Hepatocyte (in vitro differentiated cells): ENCODE measurements around the gene KCNN1.

Source experiments
- EZH2 ChIP-seq: fragments of 200-600 bp; sonication (generic); IDR thresholded peaks from 2 replicates; pipeline ENCODE4 v1.6.1; 2016; ENCODE audit warnings: antibody characterized with exemption, mild to moderate bottlenecking, borderline replicate concordance
- TF ChIP-seq, protein P1 (sequence below): fragments of 200-600 bp; sonication (generic); IDR thresholded peaks from 2 replicates; pipeline ENCODE4 v1.5.1; 2016; ENCODE audit warnings: antibody characterized with exemption, mild to moderate bottlenecking; ENCODE audit not compliant: poor library complexity

DNA sequence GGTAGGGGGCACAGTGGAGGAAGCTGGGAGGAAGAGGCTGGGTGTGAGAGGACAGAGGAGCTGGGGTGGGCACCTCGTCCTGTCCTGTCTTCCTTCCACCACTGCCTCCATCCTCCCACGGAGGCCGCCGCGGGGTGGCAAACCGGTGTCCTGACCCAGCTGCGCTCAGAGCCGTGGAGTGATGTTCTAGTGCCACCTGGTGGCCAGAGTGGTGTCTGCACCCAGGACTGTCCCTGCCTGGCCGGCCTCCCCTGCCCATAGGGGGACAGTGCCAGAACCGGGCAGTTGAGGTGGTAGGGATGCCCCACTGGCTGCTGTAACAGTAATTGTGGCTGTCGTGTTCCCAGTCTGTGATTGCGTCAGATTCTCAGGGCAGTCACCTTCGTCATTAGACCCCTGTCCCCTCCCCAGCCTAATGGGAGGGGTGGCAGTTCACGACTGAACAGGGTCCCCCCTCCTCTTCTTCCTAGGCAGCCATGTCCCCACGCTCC lies 30.0 kb downstream of the KCNN1 start:
- TF ChIP-seq, protein P1, sequence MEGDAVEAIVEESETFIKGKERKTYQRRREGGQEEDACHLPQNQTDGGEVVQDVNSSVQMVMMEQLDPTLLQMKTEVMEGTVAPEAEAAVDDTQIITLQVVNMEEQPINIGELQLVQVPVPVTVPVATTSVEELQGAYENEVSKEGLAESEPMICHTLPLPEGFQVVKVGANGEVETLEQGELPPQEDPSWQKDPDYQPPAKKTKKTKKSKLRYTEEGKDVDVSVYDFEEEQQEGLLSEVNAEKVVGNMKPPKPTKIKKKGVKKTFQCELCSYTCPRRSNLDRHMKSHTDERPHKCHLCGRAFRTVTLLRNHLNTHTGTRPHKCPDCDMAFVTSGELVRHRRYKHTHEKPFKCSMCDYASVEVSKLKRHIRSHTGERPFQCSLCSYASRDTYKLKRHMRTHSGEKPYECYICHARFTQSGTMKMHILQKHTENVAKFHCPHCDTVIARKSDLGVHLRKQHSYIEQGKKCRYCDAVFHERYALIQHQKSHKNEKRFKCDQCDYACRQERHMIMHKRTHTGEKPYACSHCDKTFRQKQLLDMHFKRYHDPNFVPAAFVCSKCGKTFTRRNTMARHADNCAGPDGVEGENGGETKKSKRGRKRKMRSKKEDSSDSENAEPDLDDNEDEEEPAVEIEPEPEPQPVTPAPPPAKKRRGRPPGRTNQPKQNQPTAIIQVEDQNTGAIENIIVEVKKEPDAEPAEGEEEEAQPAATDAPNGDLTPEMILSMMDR, result peak; percentile 93
- TF ChIP-seq EZH2, result no peak
